HG03045 (cell line): ENCODE results near the gene SIGLEC15.

ENCODE experiments used
- ATAC-seq: cut with Tn5 transposase; IDR thresholded peaks from one replicate; pipeline ENCODE4 v1.9.1; 2021; ENCODE audit warnings: mild to moderate bottlenecking, moderate library complexity; ENCODE audit not compliant: unreplicated experiment

Gene SIGLEC15

DNA sequence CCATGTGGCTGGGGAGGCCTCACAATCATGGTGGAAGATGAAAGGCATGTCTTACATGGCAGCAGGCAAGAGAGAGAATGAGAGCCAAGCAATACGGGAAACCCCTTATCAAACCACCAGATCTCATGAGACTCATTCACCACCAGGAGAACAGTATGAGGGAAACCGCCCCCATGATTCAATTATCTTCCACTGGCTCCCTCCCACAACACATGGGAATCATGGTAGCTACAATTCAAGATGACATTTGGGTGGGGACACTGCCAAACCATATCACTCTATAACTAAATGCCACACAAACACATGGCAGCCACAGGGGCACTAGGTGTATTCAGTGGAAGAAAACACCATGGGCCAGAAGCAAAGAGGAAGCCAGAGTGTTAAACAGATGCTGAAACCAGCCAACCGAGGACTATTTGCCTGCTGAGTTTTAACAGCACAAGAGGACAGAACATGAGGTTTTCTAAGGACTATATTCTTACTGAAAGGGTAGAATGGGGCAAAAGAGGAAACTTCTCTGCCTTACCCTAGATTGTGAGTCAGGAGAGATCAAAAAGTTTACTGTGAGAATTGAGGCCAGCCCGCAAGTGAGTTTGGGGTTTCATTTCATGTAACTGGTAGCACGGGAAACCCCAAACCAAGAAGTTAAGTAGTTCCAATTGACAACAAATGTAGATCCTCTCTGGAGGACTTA is 49.2 kb downstream of the SIGLEC15 start:
- ATAC-seq: peak; percentile 93

DNA sequence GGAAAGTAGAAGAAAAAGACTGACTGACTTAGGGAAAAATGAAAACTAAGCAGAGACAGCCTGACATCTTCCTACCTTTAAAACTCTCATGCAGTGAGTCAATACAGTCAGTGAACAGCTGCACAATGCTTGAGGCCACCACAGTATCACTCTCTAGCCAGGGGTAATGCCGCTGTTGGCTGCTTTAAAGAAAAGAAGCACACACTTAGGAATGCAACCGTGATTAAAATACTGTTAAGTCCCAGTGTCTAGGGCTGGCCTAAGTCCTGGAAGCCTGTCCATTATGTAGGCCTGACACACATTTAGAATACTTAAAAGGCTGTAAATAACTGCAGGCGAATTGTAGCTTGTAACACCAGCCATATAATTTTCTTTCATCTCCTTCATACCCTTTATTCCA is 50.7 kb downstream of the SIGLEC15 start:
- no peak for ATAC-seq

DNA sequence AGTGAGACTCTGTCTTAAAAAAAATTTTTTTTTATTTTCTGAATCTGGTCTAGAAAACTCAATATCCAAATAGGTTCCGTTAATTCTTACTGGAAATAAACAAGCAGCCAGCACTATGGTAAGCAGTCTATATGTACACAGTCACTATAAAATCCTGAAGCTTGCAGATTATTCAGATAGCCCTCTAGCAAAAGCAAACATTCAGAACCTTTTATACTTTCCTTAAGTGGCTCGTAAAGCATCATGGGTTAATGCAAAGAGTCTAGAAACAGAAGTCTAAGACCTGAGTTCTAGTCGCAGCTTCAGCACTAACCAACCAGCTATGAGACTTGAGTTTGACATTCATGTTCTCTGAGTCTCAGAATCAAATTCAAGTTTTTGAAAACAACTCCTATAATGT is 51.9 kb downstream of the SIGLEC15 start:
- no peak for ATAC-seq

DNA sequence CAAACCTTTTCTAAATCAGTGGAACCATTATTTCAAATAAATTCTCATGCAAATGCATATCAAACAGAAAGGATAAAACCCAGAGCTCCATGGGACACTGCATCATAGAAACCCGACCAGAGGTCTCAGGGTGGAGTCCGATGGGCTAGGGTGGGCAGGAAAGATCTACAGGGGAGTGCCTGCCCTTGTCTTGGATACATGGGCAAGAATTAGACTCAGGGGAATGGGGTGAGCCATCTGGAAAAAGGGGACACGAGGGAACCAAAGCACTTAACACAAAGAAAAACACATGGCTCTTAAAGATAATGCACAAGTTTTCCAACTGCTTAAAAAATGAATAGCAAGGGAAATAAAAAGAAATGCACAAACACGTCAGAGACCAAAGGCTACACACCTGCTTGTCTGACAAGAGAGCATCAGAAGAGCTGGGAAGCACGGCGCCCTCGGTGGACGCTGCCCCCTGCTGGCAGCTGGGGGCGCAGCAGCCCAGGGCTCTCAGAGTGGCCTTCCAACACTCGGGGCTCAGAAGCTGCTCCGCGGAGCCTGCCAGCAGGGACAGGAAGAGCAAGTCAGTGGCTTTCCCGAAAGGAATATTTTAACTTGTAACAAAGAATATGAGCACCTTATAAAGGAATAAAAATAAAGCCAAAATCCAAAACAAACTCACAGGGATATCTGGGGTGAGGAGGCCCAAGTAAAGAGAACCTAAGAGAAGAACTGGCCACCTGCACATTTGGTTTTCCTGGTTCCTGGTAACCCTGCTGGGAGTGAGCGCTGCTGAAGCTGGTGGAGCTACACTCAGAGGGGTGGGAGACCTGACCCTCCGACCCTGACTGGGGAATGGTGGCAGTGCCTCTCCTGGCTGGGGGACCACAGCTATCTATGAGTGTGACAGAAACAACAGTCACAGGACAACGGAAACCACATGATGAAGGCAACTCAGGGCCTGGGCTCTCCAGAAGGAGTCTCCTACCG is 54.5 kb downstream of the SIGLEC15 start:
- no peak for ATAC-seq

DNA sequence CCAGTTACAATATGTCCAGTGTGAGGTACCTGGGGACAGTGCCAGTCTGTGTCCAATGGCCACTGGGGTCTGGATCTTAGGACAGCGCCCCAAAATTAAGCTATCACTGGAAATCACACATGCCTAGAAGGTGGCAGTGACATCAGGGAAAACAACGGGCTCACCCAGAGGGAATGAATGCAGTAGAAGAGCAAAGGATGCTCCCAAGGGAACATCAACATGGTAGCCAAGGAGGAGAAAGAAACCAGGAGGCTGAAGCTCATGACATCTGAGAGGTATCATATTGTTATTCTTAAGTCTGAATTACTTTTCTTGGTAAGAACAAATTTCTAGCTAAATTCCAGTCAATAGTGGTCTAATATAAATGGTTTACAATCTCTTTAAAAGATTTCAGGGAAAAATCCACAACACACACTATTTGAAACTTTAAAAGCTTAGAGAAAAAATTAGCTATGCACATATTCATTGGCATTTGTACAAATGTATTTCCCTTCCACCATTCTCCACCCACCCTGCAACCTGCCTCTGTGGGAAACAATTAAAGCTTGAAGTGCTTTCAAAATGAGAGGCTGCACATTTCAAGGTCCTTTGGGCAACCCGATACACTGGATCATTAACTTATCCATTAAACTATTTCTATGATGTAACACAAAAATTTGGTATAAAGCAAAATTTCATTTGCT is 55.5 kb downstream of the SIGLEC15 start:
- no peak for ATAC-seq

DNA sequence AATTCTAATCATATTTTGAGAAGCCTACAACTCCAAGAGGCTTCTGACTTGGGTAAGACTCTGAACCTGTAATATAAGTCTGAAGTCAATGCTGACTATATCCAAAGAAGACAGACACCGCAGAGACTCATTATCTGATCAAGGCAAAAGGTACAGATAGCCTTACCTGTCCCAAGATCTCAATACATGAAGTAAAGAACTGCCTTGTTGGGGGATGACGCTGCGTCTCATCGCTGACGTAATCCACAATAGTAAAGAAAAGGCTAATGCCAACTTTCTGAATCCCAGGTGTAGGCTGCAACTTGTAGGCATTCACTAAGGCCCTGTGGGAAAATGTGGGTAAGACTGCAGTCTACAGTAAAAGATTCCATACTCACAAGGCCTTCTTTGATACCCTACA is 62.1 kb downstream of the SIGLEC15 start:
- no peak for ATAC-seq

DNA sequence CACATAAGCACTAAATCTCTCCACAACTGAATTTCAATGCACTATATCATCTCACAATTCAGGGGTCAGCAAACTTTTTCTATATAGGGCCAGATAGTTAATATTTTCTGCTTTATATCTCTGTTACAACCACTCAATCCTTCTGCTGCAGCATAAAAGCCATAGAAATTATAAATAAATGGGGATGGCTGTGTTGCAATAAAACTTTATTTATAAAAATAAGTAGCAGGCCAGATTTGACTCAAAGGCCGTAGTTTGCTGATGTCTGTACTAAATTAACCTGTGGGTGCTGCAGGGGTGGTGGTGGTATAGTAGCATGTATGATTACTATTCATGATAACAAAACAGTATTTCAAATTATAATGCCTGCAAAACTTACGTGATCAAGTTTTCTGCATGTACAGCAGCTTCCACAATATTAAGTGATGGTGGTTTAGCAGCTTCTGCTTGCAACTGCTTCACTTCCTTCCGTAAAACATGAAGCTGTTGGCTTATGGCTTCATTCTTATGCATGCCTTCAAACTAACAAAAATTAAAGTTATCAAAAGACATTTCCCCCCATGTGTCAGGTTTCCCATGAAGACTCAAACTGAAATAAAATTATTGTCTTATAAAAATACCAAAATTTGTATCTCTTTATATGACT is 64.1 kb downstream of the SIGLEC15 start:
- ATAC-seq: no peak

DNA sequence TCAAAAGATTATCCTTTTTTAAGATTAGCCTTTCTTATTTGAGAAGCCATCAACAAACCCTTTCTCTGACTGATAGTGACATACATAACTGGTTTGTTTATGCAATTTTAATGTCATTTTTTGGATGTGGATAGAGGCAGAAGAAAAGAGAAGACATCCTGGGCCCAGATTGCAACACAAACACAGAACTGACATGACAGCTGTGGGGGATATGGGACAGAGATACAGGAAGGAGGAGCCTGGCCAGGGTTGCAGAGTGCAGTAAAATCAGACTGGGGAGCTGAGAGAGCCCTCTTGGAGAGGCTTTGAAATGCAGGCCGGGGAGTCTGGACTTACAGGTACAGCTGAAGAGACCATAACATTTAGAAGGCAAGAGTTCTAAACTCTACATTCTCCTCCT is 65.1 kb downstream of the SIGLEC15 start:
- ATAC-seq: no peak

DNA sequence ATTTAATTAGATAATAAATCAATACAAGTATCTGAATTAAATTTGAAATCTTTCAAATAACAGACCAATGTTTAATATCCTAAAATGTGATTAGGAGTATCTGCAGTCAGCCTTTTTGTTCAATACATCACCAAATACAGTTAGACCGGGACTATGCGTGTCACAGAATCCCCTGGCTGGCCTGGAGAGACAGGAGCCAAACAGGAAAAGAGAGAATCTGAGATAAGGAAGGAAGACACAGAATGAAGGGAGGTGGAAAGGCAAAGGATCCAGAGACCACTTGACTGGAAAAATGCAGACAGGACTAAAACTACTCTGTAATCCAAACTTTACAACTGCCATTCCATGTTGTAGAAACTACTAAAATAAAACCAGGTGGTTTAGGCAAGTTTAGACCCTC is 66.3 kb downstream of the SIGLEC15 start:
- ATAC-seq: no peak
